Trophoblast cell (in vitro differentiated cells and primary cell): ENCODE measurements around the gene RELL2.

Experiments used
- DNase-seq, 2 donors: peaks; one replicate each; pipeline ENCODE4 v3.0.0-alpha.2; 2016
- H2AFZ ChIP-seq: 2 replicates; pipeline ENCODE4 v1.6.1; 2013; ENCODE audit warnings: low read length, moderate library complexity, mild to moderate bottlenecking; ENCODE audit not compliant: insufficient read depth, poor library complexity
- H2AK5ac ChIP-seq: 2 replicates; pipeline ENCODE4 v1.6.1; 2013; ENCODE audit warnings: mild to moderate bottlenecking, low read length
- H2BK120ac ChIP-seq: 2 replicates; pipeline ENCODE4 v1.6.1; 2013; ENCODE audit warnings: low read length, mild to moderate bottlenecking, moderate library complexity; ENCODE audit not compliant: insufficient read depth, poor library complexity
- H2BK12ac ChIP-seq: 2 replicates; pipeline ENCODE4 v1.6.1; 2013; ENCODE audit warnings: mild to moderate bottlenecking, low read length, moderate library complexity
- H2BK5ac ChIP-seq: 2 replicates; pipeline ENCODE4 v1.6.1; 2013; ENCODE audit warnings: low read length, low read depth, moderate library complexity, mild to moderate bottlenecking; ENCODE audit not compliant: poor library complexity
- H3K14ac ChIP-seq: 2 replicates; pipeline ENCODE4 v1.6.1; 2013; ENCODE audit warnings: mild to moderate bottlenecking, low read length
- H3K18ac ChIP-seq: 2 replicates; pipeline ENCODE4 v1.6.1; 2013; ENCODE audit warnings: mild to moderate bottlenecking, low read length
- H3K23ac ChIP-seq: 2 replicates; pipeline ENCODE4 v1.6.1; 2013; ENCODE audit warnings: low read length
- H3K27ac ChIP-seq: 2 replicates; pipeline ENCODE4 v1.5.1; 2013; ENCODE audit warnings: low read depth, mild to moderate bottlenecking, inconsistent platforms, low read length, moderate library complexity
- H3K27me3 ChIP-seq: 2 replicates; pipeline ENCODE4 v1.6.1; 2013; ENCODE audit warnings: inconsistent platforms, mild to moderate bottlenecking, low read length, moderate library complexity; ENCODE audit not compliant: insufficient read depth
- H3K36me3 ChIP-seq, 2 experiments: 1 replicate in 1 of 2; 2 replicates in 1 of 2; pipeline ENCODE4 v1.6.1; 2013; ENCODE audit warnings: low read length in 2 of 2, mild to moderate bottlenecking in 2 of 2, moderate library complexity in 1 of 2; ENCODE audit not compliant: insufficient read depth in 2 of 2, control insufficient read depth in 1 of 2
- H3K4ac ChIP-seq: 2 replicates; pipeline ENCODE4 v1.6.1; 2013; ENCODE audit warnings: low read depth, mild to moderate bottlenecking, low read length, moderate library complexity
- H3K4me1 ChIP-seq, 2 experiments: 1 replicate in 1 of 2; 2 replicates in 1 of 2; pipeline ENCODE4 v1.6.1; 2013; ENCODE audit warnings: low read length in 2 of 2, mild to moderate bottlenecking in 2 of 2, moderate library complexity in 1 of 2; ENCODE audit not compliant: insufficient read depth in 2 of 2, control insufficient read depth in 1 of 2
- H3K4me2 ChIP-seq: 2 replicates; pipeline ENCODE4 v1.6.1; 2013; ENCODE audit warnings: inconsistent platforms, mild to moderate bottlenecking, low read length, moderate library complexity
- H3K4me3 ChIP-seq: 2 replicates; pipeline ENCODE4 v1.5.1; 2013; ENCODE audit warnings: mild to moderate bottlenecking, low read depth, low read length, inconsistent platforms
- H3K79me1 ChIP-seq: one replicate; pipeline ENCODE4 v1.6.1; 2013; ENCODE audit warnings: low read length
- H3K79me2 ChIP-seq: 2 replicates; pipeline ENCODE4 v1.6.1; 2013; ENCODE audit warnings: low read length, mild to moderate bottlenecking; ENCODE audit not compliant: control insufficient read depth, insufficient read depth, poor library complexity
- H3K9ac ChIP-seq: 2 replicates; pipeline ENCODE4 v1.6.1; 2013; ENCODE audit warnings: mild to moderate bottlenecking, low read length
- H3K9me3 ChIP-seq: 2 replicates; pipeline ENCODE4 v1.6.1; 2013; ENCODE audit warnings: low read depth, mild to moderate bottlenecking, control low read depth, inconsistent platforms, low read length; ENCODE audit not compliant: insufficient read depth
- H4K12ac ChIP-seq: 2 replicates; pipeline ENCODE4 v1.6.1; 2013; ENCODE audit warnings: low read depth, mild to moderate bottlenecking, low read length, moderate library complexity
- H4K8ac ChIP-seq: 2 replicates; pipeline ENCODE4 v1.6.1; 2013; ENCODE audit warnings: low read depth, mild to moderate bottlenecking, low read length, moderate library complexity
- H4K91ac ChIP-seq: one replicate; pipeline ENCODE4 v1.6.1; 2013; ENCODE audit warnings: low read depth, mild to moderate bottlenecking, low read length, moderate library complexity
- WGBS: extraction: QIAGEN DNeasy Blood & Tissue Kit; methylation state at CpG from one replicate; pipeline ENCODE4 v1.1.7; 2013; ENCODE audit warnings: missing lambda C conversion rate; ENCODE audit not compliant: insufficient read length, insufficient coverage; ENCODE audit errors: extremely low coverage; 5-methylcytosine and 5-hydroxymethylcytosine counted together

Gene RELL2

GRCh38 chr5:141646026-141646425 is 9.2 kb downstream of the RELL2 start:
- H3K23ac ChIP-seq, result no peak overlapping the region
- H2AFZ ChIP-seq, result no peak overlapping the region
- peaks cover 3% of the 10 kb centered on the region for H3K9me3 ChIP-seq

GRCh38 chr5:141647242-141647641 is 10.4 kb downstream of the RELL2 start:
- peak overlapping the region; percentile 33 for H3K4me3 ChIP-seq
- no peak overlapping the region for H2AFZ ChIP-seq
- H3K4me2 ChIP-seq, result no peak overlapping the region
- peaks cover 2% of the 10 kb centered on the region for H3K79me2 ChIP-seq
- H3K27ac ChIP-seq, result no peak overlapping the region
- DNase-seq, result no peak
- H4K91ac ChIP-seq, result no peak overlapping the region
- H3K23ac ChIP-seq, result no peak overlapping the region
- no peak overlapping the region for H2AK5ac ChIP-seq
- H3K79me1 ChIP-seq, result no peaks in the 10 kb centered on the region
- no peak overlapping the region for H2BK120ac ChIP-seq
- H3K14ac ChIP-seq, result no peak overlapping the region
- H3K4ac ChIP-seq, result no peak overlapping the region
- no peak overlapping the region for H2BK5ac ChIP-seq
- H4K8ac ChIP-seq, result no peak overlapping the region
- H3K27me3 ChIP-seq, result no peaks in the 10 kb centered on the region
- H3K4me1 ChIP-seq, result peaks cover 10% of the 10 kb centered on the region in 2 experiments
- peaks cover 3% of the 10 kb centered on the region for H3K9me3 ChIP-seq
- H3K9ac ChIP-seq, result no peak overlapping the region
- peaks cover 19 to 27% of the 10 kb centered on the region in 2 experiments for H3K36me3 ChIP-seq
- H4K12ac ChIP-seq, result no peak overlapping the region
- no peak overlapping the region for H2BK12ac ChIP-seq
- H3K18ac ChIP-seq, result no peak overlapping the region
- WGBS, result no CpG with 5 or more reads among the region's 5 CpGs

More at GRCh38 chr5:141646026-141646425, 9.2 kb downstream of the RELL2 start:
- no peaks in the 10 kb centered on the region for H3K27me3 ChIP-seq
- no peak overlapping the region for H3K4me3 ChIP-seq
- no CpG with 5 or more reads among the region's 6 CpGs for WGBS
- peaks cover 19 to 30% of the 10 kb centered on the region in 2 experiments for H3K36me3 ChIP-seq
- no peak overlapping the region for H3K4me2 ChIP-seq
- no peak overlapping the region for H3K4ac ChIP-seq
- H3K79me1 ChIP-seq, result no peaks in the 10 kb centered on the region
- no peak overlapping the region for H3K27ac ChIP-seq
- no peak overlapping the region for H2BK120ac ChIP-seq
- H4K12ac ChIP-seq, result no peak overlapping the region
- peaks cover 2% of the 10 kb centered on the region for H3K79me2 ChIP-seq
- peak in 1 of 2 donors; percentile 47 for DNase-seq
- H3K4me1 ChIP-seq, result peaks cover 5 to 6% of the 10 kb centered on the region in 2 experiments
- H2BK12ac ChIP-seq, result no peak overlapping the region
- H2BK5ac ChIP-seq, result no peak overlapping the region
- H4K8ac ChIP-seq, result no peak overlapping the region
- no peak overlapping the region for H3K14ac ChIP-seq
- H2AK5ac ChIP-seq, result no peak overlapping the region
- H4K91ac ChIP-seq, result no peak overlapping the region
- no peak overlapping the region for H3K9ac ChIP-seq
- H3K18ac ChIP-seq, result no peak overlapping the region

- H2AFZ ChIP-seq, result no peak overlapping the region
- H4K8ac ChIP-seq, result no peak overlapping the region
- DNase-seq, result no peak
- H3K18ac ChIP-seq, result no peak overlapping the region
- H3K23ac ChIP-seq, result no peak overlapping the region
- H3K27ac ChIP-seq, result no peak overlapping the region
- peaks cover 2% of the 10 kb centered on the region for H3K79me2 ChIP-seq
- H3K36me3 ChIP-seq, result peaks cover 17 to 24% of the 10 kb centered on the region in 2 experiments
- H3K27me3 ChIP-seq, result no peaks in the 10 kb centered on the region
- no peak overlapping the region for H4K12ac ChIP-seq
- H3K79me1 ChIP-seq, result no peaks in the 10 kb centered on the region
- peaks cover 3% of the 10 kb centered on the region for H3K9me3 ChIP-seq
- no peak overlapping the region for H3K4me2 ChIP-seq
- no peak overlapping the region for H3K4ac ChIP-seq
- no peak overlapping the region for H3K9ac ChIP-seq
- no CpG with 5 or more reads among the region's 3 CpGs for WGBS
- no peak overlapping the region for H2BK5ac ChIP-seq
- H3K4me1 ChIP-seq, result peaks cover 10% of the 10 kb centered on the region in 2 experiments
- no peak overlapping the region for H2BK120ac ChIP-seq
- H4K91ac ChIP-seq, result no peak overlapping the region
- no peak overlapping the region for H3K14ac ChIP-seq
- no peak overlapping the region for H2AK5ac ChIP-seq
- H2BK12ac ChIP-seq, result no peak overlapping the region
- H3K4me3 ChIP-seq, result no peak overlapping the region
Measured at GRCh38 chr5:141647851-141648250, 11.1 kb downstream of the RELL2 start.

- no peak for DNase-seq
- H2AFZ ChIP-seq, result no peak overlapping the region
- WGBS, result no CpG with 5 or more reads among the region's 17 CpGs
Measured at GRCh38 chr5:141649056-141649688, 12.4 kb downstream of the RELL2 start.

More at GRCh38 chr5:141649056-141649688, 12.4 kb downstream of the RELL2 start:
- Histone ChIP-seq H3K4me3 (no peak overlapping the region), H3K9me3 (peaks cover 3% of the 10 kb centered on the region), H4K12ac (no peak overlapping the region), H3K23ac (no peak overlapping the region), H2BK120ac (no peak overlapping the region), H4K8ac (no peak overlapping the region), H3K4me2 (no peak overlapping the region), H3K18ac (no peak overlapping the region), H2BK12ac (no peak overlapping the region), H3K27ac (no peak overlapping the region), H2AK5ac (no peak overlapping the region), H3K27me3 (no peaks in the 10 kb centered on the region), H3K79me1 (no peaks in the 10 kb centered on the region), H4K91ac (no peak overlapping the region), H3K79me2 (peaks cover 2% of the 10 kb centered on the region), H2BK5ac (no peak overlapping the region), H3K4me1 (peaks cover 10% of the 10 kb centered on the region in 2 experiments), H3K9ac (no peak overlapping the region), H3K14ac (no peak overlapping the region), H3K36me3 (peaks cover 18 to 28% of the 10 kb centered on the region in 2 experiments), H3K4ac (no peak overlapping the region)
